GM19240 (cell line): ENCODE measurements around the gene NPC1.
"Not testable (repeated sequence)": the region's sequence is repeated elsewhere in the genome, so short reads cannot be mapped to it uniquely, and the experiment has no call there.

ENCODE experiments used
- DNase-seq: peaks from one replicate; pipeline ENCODE4 v3.0.0; 2011; ENCODE audit warnings: low spot score; ENCODE audit not compliant: insufficient read length

Gene NPC1

DNA sequence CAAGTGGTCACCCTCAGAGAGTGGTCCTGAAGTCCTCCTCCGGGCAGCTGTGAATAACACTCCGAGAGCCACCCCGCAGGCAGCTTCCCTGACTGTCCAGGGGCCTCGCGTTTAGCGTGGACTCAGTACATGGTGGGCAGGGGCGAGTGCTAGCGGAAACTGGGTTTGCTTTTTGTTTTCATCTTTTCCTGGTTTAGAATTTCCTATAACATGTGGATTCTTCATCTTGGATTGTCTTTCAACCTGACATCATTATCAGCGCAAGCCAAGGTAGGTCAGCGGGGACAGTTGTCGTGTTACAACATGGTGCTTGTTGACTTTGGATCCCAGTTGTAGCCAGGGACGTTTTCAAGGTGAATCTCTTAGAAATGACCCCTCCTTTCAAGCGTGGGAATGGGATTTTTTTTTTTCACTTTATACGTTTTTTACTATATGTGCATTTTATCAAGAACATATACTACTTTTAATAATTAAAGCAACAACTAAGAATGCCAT lies 62.0 kb downstream of the NPC1 start:
- DNase-seq = no peak

GRCh38 chr18:23523429-23524212 lies 62.7 kb downstream of the NPC1 start:
- DNase-seq = no peak

DNA sequence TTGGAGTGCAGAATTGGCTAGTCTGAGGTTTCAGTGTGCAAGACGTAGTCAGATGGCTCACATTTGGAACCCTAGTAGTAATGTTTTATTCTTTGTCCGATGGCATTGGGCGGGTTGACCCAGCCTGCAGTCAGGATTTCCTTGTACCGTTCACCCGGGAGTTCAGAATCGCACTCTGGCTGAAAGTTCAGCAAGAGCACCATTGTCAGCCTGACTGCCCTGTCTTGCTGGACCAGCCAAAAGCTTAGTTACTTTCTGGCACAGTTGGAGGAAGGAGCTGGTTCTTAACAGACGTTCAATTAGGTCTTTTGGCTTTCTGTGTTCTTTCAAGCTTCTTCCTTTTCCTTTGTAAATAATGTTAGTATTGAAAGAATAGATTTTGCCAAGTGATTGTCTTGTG lies 64.4 kb downstream of the NPC1 start:
- DNase-seq = no peak

DNA sequence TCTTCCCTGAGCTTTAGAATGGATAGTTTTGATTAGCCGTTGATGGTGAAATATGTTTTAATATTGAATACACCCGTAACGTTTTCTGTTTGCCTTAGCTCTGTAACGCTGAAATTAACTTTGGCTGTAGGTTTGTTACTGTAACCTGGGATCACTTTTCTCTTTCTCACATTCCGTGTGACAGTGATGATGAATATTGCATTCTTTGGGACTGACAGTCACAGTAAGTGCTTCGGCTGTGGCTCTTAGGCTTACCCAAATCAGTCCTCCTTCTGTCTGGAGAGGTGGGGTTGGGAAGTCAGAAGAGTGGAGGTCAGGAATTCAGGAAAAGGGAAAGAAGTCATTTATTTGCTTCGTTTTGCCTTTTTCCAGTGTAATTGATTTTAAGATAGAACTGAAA lies 65.0 kb downstream of the NPC1 start:
- DNase-seq = no peak

DNA sequence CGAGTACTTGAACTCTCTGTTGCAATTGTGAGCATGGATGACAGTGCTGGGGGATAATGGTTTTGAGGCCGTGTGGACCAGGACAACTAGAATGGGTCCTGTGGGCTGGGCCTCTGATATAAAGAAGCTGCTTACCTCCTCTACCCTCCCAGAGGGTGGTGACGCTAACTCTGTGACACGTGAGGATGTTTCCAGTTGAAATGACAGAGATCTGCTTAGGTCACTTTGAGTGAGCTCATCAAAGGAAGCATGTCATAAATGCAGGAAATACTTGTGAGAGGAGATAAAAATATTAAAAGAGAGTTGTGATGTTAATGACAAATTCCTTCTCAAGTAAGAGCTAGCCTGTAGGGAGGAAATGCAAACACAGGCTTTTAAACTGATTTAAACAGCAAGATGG lies 66.6 kb downstream of the NPC1 start:
- DNase-seq = no peak

- DNase-seq = peak; percentile 52
Measured at GRCh38 chr18:23515911-23516546, 70.3 kb downstream of the NPC1 start.

GRCh38 chr18:23512641-23513040 lies 73.7 kb downstream of the NPC1 start:
- DNase-seq = no peak

DNA sequence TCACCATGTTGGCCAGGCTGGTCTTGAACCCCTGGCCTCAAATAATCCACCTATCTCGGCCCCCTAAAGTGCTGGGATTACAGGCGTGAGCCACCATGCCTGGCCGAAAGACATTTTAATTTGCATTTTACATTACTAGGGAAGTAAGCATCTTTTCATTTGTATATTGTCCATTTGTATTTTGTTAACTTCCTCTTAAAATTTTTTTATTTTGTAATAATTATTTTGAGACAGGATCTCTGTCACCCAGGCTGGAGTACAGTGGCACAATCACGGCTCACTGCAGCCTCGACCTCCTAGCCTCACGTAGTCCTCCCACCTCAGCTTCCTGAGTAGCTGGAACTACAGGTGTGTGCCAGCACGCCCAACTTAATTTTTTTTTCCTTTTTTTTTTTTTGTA lies 74.1 kb downstream of the NPC1 start:
- DNase-seq = not testable (repeated sequence)

DNA sequence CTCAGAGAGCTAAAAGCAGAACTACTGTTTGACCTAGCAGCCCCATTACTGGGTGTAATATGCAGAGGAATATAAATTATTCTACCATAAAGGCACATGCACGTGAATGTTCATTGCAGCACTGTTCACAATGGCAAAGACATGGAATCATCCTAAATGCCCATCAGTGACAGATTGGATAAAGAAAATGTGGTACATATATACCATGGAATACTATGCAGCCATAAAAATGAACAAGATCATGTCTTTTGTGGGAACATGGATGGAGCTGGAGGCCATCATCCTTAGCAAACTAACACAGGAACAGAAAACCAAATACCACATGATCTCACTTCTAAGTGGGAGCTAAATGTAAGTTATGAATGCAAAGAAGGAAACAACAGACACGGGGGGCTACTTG lies 75.4 kb downstream of the NPC1 start:
- not testable (repeated sequence) for DNase-seq

- DNase-seq = no peak
Measured at GRCh38 chr18:23506393-23506792, 79.9 kb downstream of the NPC1 start.

- peak; percentile 43 for DNase-seq
Measured at GRCh38 chr18:23504720-23505119, 81.6 kb downstream of the NPC1 start.

DNA sequence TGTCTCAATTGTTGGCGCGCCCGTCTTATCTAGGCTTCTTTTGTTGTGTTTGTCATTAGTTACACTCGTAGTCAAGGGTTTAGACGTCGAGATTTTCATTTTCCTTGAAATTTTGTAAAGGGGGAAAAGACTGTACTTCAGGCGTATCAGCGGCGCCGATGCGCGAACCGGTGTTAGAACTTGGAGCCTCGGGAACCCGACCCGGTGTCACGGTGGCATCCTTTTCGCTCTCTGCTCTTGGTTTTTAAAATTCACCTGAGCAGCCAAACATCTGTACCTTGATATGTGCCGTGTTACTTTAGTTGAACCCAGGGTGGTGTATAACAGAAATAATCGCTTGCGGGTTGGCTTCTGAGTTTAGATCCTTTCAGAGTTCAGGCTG lies 82.4 kb downstream of the NPC1 start:
- no peak for DNase-seq

GRCh38 chr18:23503038-23503962 lies 83.0 kb downstream of the NPC1 start, which contains the start of gene RMC1:
TSS of gene RMC1 (plus strand) at chr18:23503511. CDS start at chr18:23503619, 108 bp downstream.
- DNase-seq = peak; percentile 61

GRCh38 chr18:23502516-23503037 lies 83.7 kb downstream of the NPC1 start:
- no peak for DNase-seq

DNA sequence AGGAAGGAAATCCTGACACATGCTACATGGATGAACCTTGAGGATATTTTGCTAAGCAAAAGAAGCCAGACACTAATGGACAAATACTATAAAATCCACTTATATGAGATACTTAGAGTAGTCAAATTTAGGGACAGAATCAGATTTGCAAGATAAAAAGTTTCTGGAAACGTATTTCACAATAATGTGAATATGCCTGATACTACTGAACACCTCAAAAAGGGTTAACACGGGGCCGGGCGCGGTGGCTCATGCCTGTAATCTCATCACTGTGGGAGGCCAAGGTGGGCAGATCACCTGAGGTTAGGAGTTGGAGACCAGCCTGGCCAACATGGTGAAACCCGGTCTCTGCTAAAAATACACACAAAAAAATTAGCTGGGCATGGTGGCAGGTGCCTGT lies 84.7 kb downstream of the NPC1 start:
- DNase-seq = no peak

DNA sequence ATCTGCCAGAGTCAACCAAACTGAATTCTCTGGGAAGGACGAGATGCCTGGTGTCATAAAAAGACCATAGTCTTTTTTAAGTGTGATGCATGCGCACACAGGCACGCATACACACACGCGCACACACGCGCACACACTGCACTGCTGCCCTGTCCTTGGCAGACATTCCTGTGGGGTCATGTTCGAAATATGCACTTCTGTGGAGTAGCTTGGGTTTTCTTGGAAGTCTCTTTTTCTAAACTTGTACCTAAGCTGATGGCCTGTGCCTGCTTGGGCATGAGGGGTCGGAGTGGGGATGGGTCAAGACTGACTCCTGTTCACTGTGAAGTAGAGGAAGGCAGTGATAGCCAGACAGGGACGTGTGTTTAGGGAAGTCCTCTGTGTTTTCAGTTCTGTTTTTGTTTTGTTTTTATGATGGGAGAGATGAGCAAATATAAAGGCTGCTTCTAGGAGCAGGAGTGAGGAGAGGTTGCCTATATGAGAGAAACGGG lies 87.0 kb downstream of the NPC1 start:
- DNase-seq = no peak

DNA sequence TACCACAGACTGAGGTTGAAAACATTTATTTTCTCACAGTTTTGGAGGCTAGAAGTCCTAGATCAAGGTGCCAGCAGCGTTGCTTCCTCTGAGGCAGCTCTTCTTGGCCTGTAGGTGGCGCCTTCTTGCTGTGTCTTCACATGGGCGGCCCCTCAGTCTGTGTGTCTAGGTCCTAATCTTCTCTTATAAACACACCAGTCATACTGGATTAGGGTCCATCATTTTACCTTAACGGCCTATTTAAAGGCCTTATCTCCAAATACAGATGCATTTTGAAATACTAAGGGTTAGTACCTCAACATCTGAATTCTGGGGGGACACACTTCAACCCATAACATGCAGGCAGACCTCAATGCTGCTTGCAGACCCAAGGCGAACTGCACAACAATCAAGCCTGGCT lies 87.4 kb downstream of the NPC1 start:
- no peak for DNase-seq

DNA sequence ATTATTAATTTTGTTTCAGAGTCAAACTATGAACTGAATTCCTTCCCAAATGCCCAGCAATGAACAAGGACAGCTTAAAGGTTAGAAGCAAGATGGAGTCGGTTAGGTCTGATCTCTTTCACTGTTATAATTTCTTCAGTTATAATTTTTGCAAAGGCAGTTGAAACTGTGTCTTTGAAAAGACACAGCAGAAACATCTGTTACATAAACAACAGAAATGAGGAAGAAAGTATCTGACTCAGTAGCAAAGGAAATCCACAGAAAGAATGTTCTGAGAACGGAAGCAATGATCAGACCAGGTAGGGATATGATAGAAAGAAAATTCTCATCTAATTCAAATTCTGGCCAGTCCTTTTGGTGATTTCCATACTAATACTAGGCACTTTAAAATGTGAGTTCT lies 88.2 kb downstream of the NPC1 start:
- DNase-seq = no peak

- DNase-seq = no peak
Measured at GRCh38 chr18:23495723-23496440, 90.4 kb downstream of the NPC1 start.

GRCh38 chr18:23494992-23495391 lies 91.3 kb downstream of the NPC1 start:
- DNase-seq = no peak

GRCh38 chr18:23493654-23494053 lies 92.7 kb downstream of the NPC1 start:
- no peak for DNase-seq
